Vein endothelial cell (primary cell): ENCODE measurements around the gene TMTC1. TPM values are rescaled to one million over a fixed set of nuclear protein-coding genes. Genes with fewer than 3 reads are reported as not detected.

Experiments used
- total RNA-seq: library from RNA; depleted of rRNA; stranded (reverse); fragments of >200 nt; gene quantifications from 2 replicates; pipeline ENCODE4 v1.2.3, GENCODE V29; 2012

TMTC1 gene
- total RNA-seq, result 1.2 and 2.0 TPM in 2 replicates

DNA sequence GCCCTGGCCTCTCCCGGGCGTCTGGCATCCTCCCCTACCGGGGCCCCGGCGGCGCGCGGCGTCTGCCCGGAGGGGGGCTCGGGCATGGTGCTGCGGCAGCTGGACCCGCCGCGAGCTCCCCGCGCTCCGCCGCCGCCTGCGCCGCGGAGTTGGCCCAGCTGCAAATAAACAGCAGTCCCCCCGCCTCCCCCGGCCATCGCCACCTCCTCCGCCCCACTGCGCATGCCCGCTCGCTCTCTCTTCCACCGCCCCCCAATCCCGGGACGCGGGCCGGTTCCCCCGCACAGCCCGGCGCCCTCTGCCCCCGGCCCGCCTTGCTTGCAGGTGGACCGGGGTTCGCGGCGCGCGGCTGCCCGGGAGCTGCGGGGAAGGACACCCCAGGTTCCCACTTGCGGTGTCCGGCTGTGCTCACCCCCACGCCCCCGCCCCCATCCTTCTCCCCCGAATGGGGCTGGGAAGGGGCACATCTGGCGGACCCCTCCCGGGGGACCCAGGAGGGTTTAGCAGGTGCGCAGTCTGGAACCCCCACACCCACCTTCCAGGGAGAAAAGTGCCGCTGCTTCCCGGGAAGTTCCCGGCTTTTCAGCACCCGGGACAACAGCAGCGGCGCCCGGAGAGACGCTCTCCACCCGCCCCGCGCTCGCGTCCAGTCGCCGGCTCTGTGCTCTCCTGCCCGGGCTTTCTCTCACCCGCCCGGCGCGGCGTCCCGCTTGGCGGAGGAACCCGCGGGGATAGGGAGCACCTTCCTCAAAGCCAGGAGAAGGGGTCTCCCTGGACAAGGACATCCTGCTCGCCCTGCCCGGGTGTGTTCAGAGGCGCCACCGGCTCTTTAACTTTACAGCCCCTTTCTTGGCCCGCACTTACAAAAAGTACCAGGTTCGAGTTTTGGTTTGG lies at the start of gene TMTC1:
Gene TMTC1, minus strand, starts transcription at position 170 of the 894 bp plus-strand sequence. CDS start 191 bp downstream, outside the sequence.

GRCh38 chr12:29497588-29497987 lies 286.2 kb downstream of the TMTC1 start, which contains the start of gene OVCH1:
TSS of gene OVCH1 (minus strand) at chr12:29497686. CDS start at chr12:29497686, 0 bp downstream.

